HG03108 (cell line): Measurements from ENCODE around the gene EYS.
"Not testable (repeated sequence)": the region's sequence is repeated elsewhere in the genome, so short reads cannot be mapped to it uniquely, and the experiment has no call there.

Experiments
- ATAC-seq: cut with Tn5 transposase; IDR thresholded peaks from one replicate; pipeline ENCODE4 v1.9.1; 2021; ENCODE audit warnings: moderate library complexity; ENCODE audit not compliant: unreplicated experiment

EYS gene

GRCh38 chr6:64263778-64264177 lies 1443.2 kb downstream of the EYS start:
- no peak for ATAC-seq

GRCh38 chr6:64259372-64259771 lies 1447.7 kb downstream of the EYS start:
- no peak for ATAC-seq

GRCh38 chr6:64258752-64259151 lies 1448.3 kb downstream of the EYS start:
- no peak for ATAC-seq

- no peak for ATAC-seq
Measured at GRCh38 chr6:64258302-64258701, 1448.7 kb downstream of the EYS start.

GRCh38 chr6:64257586-64257985 lies 1449.4 kb downstream of the EYS start:
- no peak for ATAC-seq

- ATAC-seq: no peak
Measured at GRCh38 chr6:64256483-64256882, 1450.5 kb downstream of the EYS start.

- ATAC-seq: no peak
Measured at GRCh38 chr6:64255000-64255399, 1452.0 kb downstream of the EYS start.

- no peak for ATAC-seq
Measured at GRCh38 chr6:64254558-64254957, 1452.5 kb downstream of the EYS start.

- no peak for ATAC-seq
Measured at GRCh38 chr6:64252256-64252655, 1454.8 kb downstream of the EYS start.

GRCh38 chr6:64250126-64250525 lies 1456.9 kb downstream of the EYS start:
- ATAC-seq: no peak

- ATAC-seq: no peak
Measured at GRCh38 chr6:64249115-64249514, 1457.9 kb downstream of the EYS start.

- ATAC-seq: no peak
Measured at GRCh38 chr6:64243618-64244017, 1463.4 kb downstream of the EYS start.

GRCh38 chr6:64238908-64239307 lies 1468.1 kb downstream of the EYS start:
- ATAC-seq: not testable (repeated sequence)

GRCh38 chr6:64238071-64238470 lies 1469.0 kb downstream of the EYS start:
- no peak for ATAC-seq

- ATAC-seq: no peak
Measured at GRCh38 chr6:64233746-64234145, 1473.3 kb downstream of the EYS start.

- ATAC-seq: no peak
Measured at GRCh38 chr6:64231928-64232327, 1475.1 kb downstream of the EYS start.

- no peak for ATAC-seq
Measured at GRCh38 chr6:64230530-64230929, 1476.5 kb downstream of the EYS start.

- ATAC-seq: no peak
Measured at GRCh38 chr6:64227863-64228262, 1479.2 kb downstream of the EYS start.

- no peak for ATAC-seq
Measured at GRCh38 chr6:64225503-64225902, 1481.5 kb downstream of the EYS start.

- no peak for ATAC-seq
Measured at GRCh38 chr6:64224819-64225218, 1482.2 kb downstream of the EYS start.

GRCh38 chr6:64221776-64222175 lies 1485.2 kb downstream of the EYS start:
- no peak for ATAC-seq

GRCh38 chr6:64220801-64221200 lies 1486.2 kb downstream of the EYS start:
- no peak for ATAC-seq

- ATAC-seq: no peak
Measured at GRCh38 chr6:64217721-64218620, 1489.1 kb downstream of the EYS start.
